Activated CD4-positive, alpha-beta T cell treated with anti-CD3 and anti-CD28 coated beads, Interleukin-2, amount 50 U/mL, for 24 hours (primary cell): ENCODE measurements around the gene COL15A1.

Experiments
- DNase-seq, 2 donors: peaks; one replicate each; pipeline ENCODE4 v3.0.0-alpha.2; 2020; ENCODE audit warnings: low read depth in 1 of 2, low spot score in 1 of 2

The COL15A1 gene

DNA sequence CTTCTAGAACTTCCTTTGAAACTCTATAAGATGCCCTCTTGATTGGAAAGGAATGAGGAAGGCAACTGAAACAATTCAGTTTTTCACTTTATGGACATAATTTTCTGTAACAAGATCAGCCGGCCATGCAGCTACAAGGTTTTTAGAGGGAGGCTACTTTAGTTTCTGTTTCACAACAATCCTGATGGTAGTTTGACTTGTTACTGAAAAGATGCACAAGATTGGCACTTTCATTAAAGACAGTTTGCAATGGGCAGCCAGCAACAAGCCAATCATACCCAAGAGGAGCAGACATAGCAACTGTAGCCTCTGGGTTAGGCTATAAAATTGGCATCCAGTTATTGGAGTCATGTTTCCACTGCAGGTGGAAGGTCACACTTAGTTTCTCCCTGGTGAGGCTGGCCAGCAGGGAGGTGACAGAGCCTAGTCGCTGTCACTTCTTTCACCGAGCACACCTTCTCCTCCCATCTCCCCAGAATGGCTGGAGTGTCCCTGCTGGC is 87.0 kb downstream of the COL15A1 start:
- DNase-seq, result no peak

GRCh38 chr9:99031319-99031718 is 87.6 kb downstream of the COL15A1 start:
- DNase-seq, result no peak

- no peak for DNase-seq
Measured at GRCh38 chr9:99031994-99032393, 88.3 kb downstream of the COL15A1 start.

GRCh38 chr9:99034149-99034548 is 90.4 kb downstream of the COL15A1 start:
- no peak for DNase-seq

DNA sequence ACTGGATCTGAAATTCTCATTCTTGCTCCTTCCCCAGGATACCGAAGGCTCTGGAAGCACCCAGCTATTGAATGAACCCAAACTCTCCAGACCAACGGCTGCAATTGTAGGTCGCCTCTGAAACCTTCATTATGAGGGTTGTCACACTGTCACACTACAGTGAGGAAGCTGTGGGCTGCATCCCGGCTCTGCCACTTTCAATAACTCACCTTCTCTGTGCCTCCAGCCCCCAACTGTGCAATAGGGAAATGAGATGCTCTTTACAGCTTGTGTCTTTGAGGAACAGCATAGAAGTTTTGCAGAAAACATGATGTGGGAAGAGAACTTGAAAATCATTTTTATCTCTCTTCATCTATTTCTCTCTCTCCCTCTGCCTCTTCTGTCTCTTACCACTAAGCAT is 91.6 kb downstream of the COL15A1 start:
- no peak for DNase-seq

- no peak for DNase-seq
Measured at GRCh38 chr9:99037769-99038483, 94.2 kb downstream of the COL15A1 start.

GRCh38 chr9:99038484-99038820 is 94.7 kb downstream of the COL15A1 start:
- no peak for DNase-seq

- DNase-seq, result no peak
Measured at GRCh38 chr9:99039505-99040182, 95.9 kb downstream of the COL15A1 start.

GRCh38 chr9:99040251-99040900 is 96.7 kb downstream of the COL15A1 start:
- no peak for DNase-seq

GRCh38 chr9:99040911-99041582 is 97.3 kb downstream of the COL15A1 start:
- no peak for DNase-seq

DNA sequence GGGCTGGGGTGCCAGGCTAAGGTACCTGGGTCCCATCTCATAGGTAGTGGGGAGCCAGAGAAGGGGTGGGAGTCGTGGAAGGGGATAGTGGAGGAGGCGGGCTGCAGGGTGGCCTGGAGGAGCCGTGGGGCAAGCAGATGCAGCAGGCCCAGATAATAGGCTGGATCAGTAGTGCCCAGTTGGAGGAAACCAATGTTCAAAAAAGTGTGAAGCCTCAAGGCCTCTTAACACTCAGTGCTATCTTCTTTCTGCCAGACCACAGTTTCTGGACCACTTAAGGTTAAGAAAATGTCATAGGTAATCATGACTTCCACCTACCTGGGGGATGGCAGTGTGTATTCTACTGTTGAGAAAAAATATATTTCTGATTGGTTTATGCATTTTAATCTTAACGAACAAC is 97.9 kb downstream of the COL15A1 start:
- DNase-seq, result no peak

DNA sequence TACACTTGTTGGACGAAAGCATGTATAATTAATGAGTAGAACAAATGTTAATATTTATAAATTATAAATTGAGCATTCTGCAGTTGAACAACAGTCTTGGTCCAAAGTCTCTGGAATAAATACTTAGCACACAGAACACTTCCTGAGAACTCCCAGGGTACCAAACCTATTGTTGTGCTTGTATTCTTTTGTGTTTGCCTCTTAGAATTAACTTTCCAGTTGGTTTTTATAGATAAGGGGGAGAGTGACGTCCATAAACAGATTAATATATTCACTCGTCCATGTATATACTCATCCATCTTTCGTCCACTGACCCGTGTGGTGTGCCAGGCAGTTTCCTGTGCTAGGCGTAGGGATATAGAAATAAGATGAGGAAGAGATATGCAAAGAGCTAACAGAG is 98.9 kb downstream of the COL15A1 start:
- DNase-seq, result no peak

DNA sequence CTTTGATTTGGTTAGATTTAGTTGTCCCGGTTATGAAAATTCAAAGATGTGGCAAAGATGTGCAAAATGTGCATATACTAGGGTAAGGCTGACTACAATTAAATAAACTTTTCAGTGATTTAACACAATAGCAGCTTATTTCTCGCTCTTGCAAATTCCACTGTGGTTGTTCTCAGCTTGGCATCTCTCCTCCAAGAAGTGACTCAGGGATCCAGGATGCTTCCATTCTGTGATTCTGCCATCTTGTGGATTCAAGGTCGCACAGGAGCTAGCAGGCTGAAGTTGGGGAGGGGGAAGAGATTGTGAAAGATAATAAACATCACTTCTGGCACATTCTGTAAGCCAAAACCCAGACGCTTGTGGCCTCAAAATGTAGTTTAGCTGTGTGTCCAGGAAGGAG is 101.1 kb downstream of the COL15A1 start:
- no peak for DNase-seq

- no peak for DNase-seq
Measured at GRCh38 chr9:99046068-99046467, 102.4 kb downstream of the COL15A1 start.

DNA sequence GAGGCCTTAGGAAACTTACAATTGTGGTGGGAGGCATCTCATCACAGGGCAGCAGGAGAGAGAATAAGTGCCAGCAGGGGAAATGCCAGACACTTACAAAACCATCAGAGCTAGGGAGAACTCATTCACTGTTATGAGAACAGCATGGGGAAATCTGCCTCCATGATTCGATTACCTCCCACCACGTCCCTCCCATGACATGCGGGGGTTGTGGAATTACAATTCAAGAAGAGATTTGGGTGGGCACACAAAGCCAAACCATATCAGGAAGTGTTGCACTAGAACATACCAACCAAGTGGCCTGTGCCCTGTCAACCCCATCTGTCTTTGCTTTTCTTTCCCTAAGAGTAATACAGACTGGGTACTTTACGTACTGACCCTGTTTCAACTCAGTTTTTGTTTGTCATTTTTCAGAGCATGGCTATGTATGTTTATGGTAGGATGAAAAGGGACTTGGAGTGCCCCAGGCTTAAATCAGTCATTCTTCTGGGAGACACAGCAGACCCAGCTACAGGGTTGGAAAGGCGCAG is 102.9 kb downstream of the COL15A1 start:
- no peak for DNase-seq

DNA sequence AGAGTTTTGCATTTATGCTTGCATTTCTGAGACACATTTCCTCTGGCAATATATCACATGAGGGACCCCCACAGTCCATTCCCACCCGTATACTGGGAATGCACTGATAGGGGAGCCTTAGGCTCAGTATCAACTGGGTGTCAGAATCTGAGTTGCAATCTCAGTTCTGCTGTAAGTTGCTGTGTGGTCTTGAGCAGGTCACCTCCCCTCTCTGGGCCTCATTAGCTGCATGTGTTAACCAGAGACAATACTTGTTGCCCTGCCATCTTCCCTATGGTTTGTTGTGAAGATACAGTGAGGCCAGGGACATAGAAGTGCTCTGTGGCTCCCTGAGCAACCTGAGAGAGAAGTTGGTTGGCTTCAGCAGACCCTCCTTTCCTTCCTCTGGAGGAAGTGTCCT is 105.5 kb downstream of the COL15A1 start:
- DNase-seq, result no peak

- DNase-seq, result no peak
Measured at GRCh38 chr9:99049641-99050040, 105.9 kb downstream of the COL15A1 start.

DNA sequence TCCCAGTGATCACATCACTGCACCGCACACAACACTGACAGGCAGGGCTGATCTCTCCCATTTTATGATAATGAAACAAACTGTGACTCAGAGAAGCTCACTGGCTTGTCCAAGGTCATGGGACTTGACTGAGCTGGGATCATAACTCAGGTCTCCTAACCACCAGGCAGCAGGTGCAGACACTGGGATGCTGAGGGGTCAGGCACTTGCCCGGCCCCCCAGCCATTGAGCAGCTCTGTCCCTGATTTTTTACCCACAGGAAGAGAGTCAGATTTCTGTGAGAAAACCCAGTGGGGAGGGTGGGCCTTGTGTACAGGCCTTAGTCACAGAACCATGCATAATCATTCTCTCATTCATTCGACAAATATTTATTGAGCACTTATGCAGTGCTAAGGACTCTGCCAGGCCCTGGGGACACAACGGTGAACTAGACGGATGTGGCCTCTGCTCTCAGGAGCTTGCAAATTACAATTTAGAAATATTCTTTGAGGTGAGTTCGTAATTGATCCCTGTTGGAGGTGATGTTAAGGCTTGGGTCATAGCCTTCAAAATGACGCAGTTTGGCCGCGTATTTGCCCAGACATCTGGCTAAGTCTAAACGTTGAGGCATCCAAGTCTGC is 106.7 kb downstream of the COL15A1 start:
- DNase-seq, result no peak

- DNase-seq, result no peak
Measured at GRCh38 chr9:99050924-99051323, 107.2 kb downstream of the COL15A1 start.

GRCh38 chr9:99051406-99051805 is 107.7 kb downstream of the COL15A1 start:
- DNase-seq, result no peak

- no peak for DNase-seq
Measured at GRCh38 chr9:99051851-99052250, 108.1 kb downstream of the COL15A1 start.
